ENCODE data around the gene STN1. TPM values are rescaled to one million over a fixed set of nuclear protein-coding genes. Genes with fewer than 3 reads are reported as not detected.

The STN1 gene
- total and polyA plus RNA-seq, 2 of the 8 experiments (the other 6 are each of a cell fraction or from before 2014, with no cell fraction given) = 10.1 to 12.4 TPM

GRCh38 chr10:103870516-103870915 is 47.5 kb downstream of the STN1 start:
- DNase-seq (ENCODE audit: low read depth in 1 of 2, low spot score in 2 of 2) (no peak), FAIRE-seq (peak; percentile 80)
- Histone ChIP-seq H3K23me2 (ENCODE audit: low read depth, low read length) (no peaks in the 10 kb centered on the region), H3K27me3 (replicated peaks in 1 of 4; ENCODE audit: control insufficient read depth in 3 of 4, extremely low read depth in 1 of 4, insufficient read depth in 3 of 4, low read length in 3 of 4) (no peaks in the 10 kb centered on the region), H2BK20ac (ENCODE audit: low read length) (no peak overlapping the region), H2BK12ac (ENCODE audit: low read depth, low read length) (no peak overlapping the region), H3K27ac (ENCODE audit: low read depth, low read length) (no peak overlapping the region), H3K23ac (ENCODE audit: insufficient read length) (no peak overlapping the region), H2BK15ac (ENCODE audit: low read length) (no peak overlapping the region), H3K9ac (replicated peaks in 1 of 4; ENCODE audit: extremely low read depth in 1 of 4, low read depth in 3 of 4, low read length in 3 of 4) (no peak overlapping the region), H3K36me3 (ENCODE audit: control insufficient read depth in 2 of 4, insufficient read depth in 4 of 4, low read length in 3 of 4) (no peaks in the 10 kb centered on the region), H3K79me1 (ENCODE audit: low read depth, low read length) (no peaks in the 10 kb centered on the region), H2BK120ac (replicated peaks; ENCODE audit: low read depth, low read length) (no peak overlapping the region), H2AK5ac (ENCODE audit: low read depth, low read length) (no peak overlapping the region), H3K18ac (ENCODE audit: extremely low read depth, low read length) (no peak overlapping the region), H3K4ac (replicated peaks; ENCODE audit: insufficient read length, low read depth, low read length) (no peak overlapping the region), H4K5ac (ENCODE audit: insufficient read length, low read depth, low read length) (no peak overlapping the region), H3K4me2 (ENCODE audit: insufficient read depth in 1 of 2, low read depth in 2 of 2, low read length in 2 of 2) (no peak overlapping the region), H4K8ac (ENCODE audit: extremely low read depth, insufficient read depth, low read length) (no peak overlapping the region), H2AFZ (ENCODE audit: low read length) (peak overlapping the region; percentile 90; the same call in 1 of the 2 replicates), H3K56ac (replicated peaks; ENCODE audit: insufficient read length, low read depth, low read length) (no peak overlapping the region), H4K20me1 (replicated peaks in 1 of 2; ENCODE audit: control insufficient read depth in 1 of 2, insufficient read depth in 2 of 2, low read length in 2 of 2) (no peaks in the 10 kb centered on the region), H3K79me2 (ENCODE audit: control insufficient read depth in 1 of 2, insufficient read depth in 2 of 2, low read length in 2 of 2) (no peaks in the 10 kb centered on the region), H3K4me3 (ENCODE audit: extremely low read depth in 1 of 4, insufficient read depth in 2 of 4, low read depth in 3 of 4, low read length in 4 of 4) (no peak overlapping the region), H2BK5ac (ENCODE audit: low read depth, low read length) (no peak overlapping the region), H3K14ac (ENCODE audit: insufficient read length) (no peak overlapping the region), H3K4me1 (replicated peaks in 1 of 4; ENCODE audit: control insufficient read depth in 3 of 4, insufficient read depth in 4 of 4, low read length in 3 of 4) (peaks cover 0 to 8% (median 1%) of the 10 kb centered on the region in 4 experiments; a peak in 1 of 7 replicates), H4K91ac (replicated peaks; ENCODE audit: insufficient read length, low read length) (no peak overlapping the region), H3K9me3 (ENCODE audit: insufficient read depth in 2 of 2, low read depth in 1 of 2, low read length in 1 of 2) (no peaks in the 10 kb centered on the region)
- ChIA-PET CTCF (ENCODE audit: partially characterized antibody) (interaction anchor here (0.6 to 10.0 kb wide), 3 partner anchors 14 to 158 kb away, joined by 3 to 75 read pairs (median 5); no protein-coding TSS in a partner anchor), POLR2A (ENCODE audit: partially characterized antibody) (interaction anchor here (0.6 kb wide), 1 partner anchor 19 kb away, joined by 3 read pairs; no protein-coding TSS in a partner anchor)
- 72% methylated on average over 8 of the region's 8 CpGs; no CpG with 5 or more reads in 1 of the 2 experiments for WGBS, 2 experiments (ENCODE audit: extremely low coverage in 1 of 2, insufficient coverage in 1 of 2, insufficient read length in 1 of 2, insufficient replicate concordance in 2 of 2, low coverage in 1 of 2, low lambda C conversion rate in 2 of 2, missing lambda C conversion rate in 1 of 2)
- TF ChIP-seq CEBPB (IDR thresholded peaks at IDR 0.05; ENCODE audit: low read depth, low read length) = peak; percentile 64; the same call in 1 of the 2 replicates
- TF ChIP-seq SP1 (IDR thresholded peaks at IDR 0.05; ENCODE audit: low read depth, low read length) = no peak
- peak; percentile 67 for TF ChIP-seq MAX (IDR thresholded peaks at IDR 0.05)
- peak; percentile 77; the same call in 1 of the 2 replicates for TF ChIP-seq YY1 (IDR thresholded peaks at IDR 0.05; ENCODE audit: low read depth, low read length)

All from H1 (cell line).